Measurements from ENCODE around the gene CFI. TPM values are rescaled to one million over a fixed set of nuclear protein-coding genes. Genes with fewer than 3 reads are reported as not detected.

The CFI gene
- total and polyA plus RNA-seq, 2 experiments from 2014 or later, result 0.18 to 0.22 TPM

DNA sequence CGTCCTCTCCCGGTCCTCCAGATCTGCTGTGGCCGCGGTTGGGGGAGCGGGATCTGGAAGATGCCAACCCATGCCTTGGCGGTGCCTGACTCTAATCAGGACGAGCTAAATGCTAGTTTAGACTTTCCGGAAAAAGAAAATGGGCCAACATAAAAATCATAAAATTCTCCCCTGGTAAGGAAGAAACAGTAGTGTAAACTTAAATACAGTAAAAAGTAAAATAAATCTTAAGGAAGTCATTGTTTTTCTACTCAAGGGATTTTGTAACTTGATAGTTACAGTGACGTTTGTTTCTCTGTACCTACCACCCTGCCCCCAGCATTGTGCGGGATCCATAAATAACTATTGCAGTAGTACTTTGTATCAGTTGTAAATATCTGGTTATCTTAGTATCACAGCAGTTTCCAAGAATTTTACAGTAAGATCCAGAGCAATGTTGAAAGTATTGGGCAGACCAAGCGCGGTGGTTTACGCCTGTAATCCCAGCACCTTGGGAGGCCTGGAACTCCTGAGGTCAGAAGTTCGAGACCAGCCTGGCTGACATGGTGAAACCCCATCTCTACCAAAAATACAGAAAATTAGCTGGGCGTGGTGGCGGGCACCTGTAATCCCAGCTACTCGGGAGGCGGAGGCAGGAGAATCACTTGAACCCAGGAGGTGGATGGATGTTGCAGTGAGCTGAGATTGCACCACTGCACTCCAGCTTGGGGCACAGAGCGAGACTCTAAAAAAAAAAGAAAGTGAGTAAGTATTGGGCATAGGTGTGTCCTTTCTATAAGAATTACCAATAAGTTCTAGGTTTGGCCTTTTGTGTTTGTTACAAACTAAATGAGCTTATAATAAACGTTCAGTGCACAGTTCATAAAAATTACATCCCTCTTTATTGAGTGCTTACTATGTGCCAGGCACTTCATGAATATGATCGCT is 70.9 kb downstream of the CFI start:
- H3F3A ChIP-seq (ENCODE audit: insufficient read depth), result 0 out of 2 replicates have a peak, but pooled peaks cover 6% of the 10 kb centered on the region
- H2AFZ ChIP-seq, result peak overlapping the region; percentile 99
- H3K27me3 ChIP-seq (replicated peaks; ENCODE audit: insufficient read depth), result no peaks in the 10 kb centered on the region
- H3K79me2 ChIP-seq (ENCODE audit: insufficient read depth), result peaks cover 28% of the 10 kb centered on the region
- WGBS, 2 experiments (ENCODE audit: low coverage in 1 of 2, low lambda C conversion rate in 2 of 2, missing lambda C conversion rate in 2 of 2), result 53% methylated on average over 21 of the region's 21 CpGs
- no peaks in the 10 kb centered on the region for H3K9me3 ChIP-seq (ENCODE audit: low read depth)
- in situ Hi-C loops (cut with MboI), result no loop called here
- H3K9me2 ChIP-seq (ENCODE audit: insufficient read depth), result no peaks in the 10 kb centered on the region
- no peaks in the 10 kb centered on the region for H4K20me1 ChIP-seq (ENCODE audit: insufficient read depth)
- H3K9ac ChIP-seq, result peak overlapping the region; percentile 83
- peaks cover 17% of the 10 kb centered on the region; the same call in 1 of the 2 replicates for H3K4me1 ChIP-seq (ENCODE audit: insufficient read depth)
- TF ChIP-seq EZH2phosphoT487 (IDR thresholded peaks at IDR 0.05; ENCODE audit: insufficient read depth, low read depth) (no peak), EZH2 (IDR thresholded peaks at IDR 0.05; ENCODE audit: insufficient read depth, poor library complexity, severe bottlenecking) (no peak)
- no peaks in the 10 kb centered on the region for H3K36me3 ChIP-seq (ENCODE audit: low read depth)
- DNase-seq, result no peak
- H3K4me2 ChIP-seq (ENCODE audit: unreplicated experiment), result peak overlapping the region; percentile 94
- peak overlapping the region; percentile 48; the same call in 1 of the 2 replicates for H3K27ac ChIP-seq
- peak overlapping the region; percentile 95 for H3K4me3 ChIP-seq

DNA sequence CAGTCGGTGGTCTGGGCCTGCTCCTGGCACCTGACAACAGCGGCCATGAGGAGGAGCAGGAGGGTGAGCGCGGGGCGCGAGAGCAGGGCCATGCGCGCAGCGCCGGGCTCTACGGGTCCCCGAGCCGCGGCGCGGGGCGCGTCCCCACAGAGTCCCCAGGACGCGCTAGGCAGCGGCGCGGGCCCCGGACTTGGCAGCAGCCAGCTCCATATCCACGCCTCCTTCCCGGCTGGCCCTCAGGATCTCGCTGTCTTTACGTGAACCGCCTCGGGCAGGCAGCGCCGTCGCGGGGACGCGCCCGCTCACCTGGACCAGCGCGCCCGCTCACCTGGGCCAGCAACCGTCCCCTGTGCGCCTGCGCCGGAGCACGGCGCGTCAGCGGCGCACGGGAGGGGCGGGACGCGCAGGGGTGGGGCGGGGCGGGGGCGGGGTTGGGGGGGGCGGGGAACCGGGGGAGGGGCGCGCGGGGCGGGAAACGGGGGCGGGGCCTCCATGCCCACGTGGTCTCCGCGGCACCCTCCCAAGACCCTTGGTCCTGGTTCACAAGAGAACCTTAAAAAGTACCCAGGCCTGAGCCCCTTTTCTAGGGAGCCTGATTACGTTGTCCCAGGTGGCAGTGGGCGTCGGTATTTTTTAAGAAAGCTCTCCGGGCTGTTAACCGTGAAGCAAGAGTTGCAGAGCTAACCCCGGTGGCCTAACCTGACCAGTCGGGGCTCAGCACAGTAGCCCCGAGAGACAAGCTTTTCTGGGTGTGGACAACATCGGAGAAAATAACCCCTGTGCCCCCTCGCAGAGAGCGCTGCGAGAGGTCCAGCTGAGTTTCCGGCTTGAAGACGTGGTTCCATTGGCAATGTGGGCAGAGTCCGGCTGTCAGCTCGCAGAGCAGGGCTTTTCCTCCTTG is 71.8 kb downstream of the CFI start, which contains the start of gene PLA2G12A:
PLA2G12A (minus strand) TSS at position 353 of the 901 bp plus-strand sequence; CDS start at position 92, 261 bp downstream.
- Histone ChIP-seq H3K36me3 (ENCODE audit: low read depth) (no peaks in the 10 kb centered on the region), H3K4me3 (peak within 1 kb of the TSS; percentile 95), H3K27ac (peak within 1 kb of the TSS; percentile 48), H3K4me2 (ENCODE audit: unreplicated experiment) (peak within 1 kb of the TSS; percentile 94), H3K9me3 (ENCODE audit: low read depth) (no peaks in the 10 kb centered on the region), H4K20me1 (ENCODE audit: insufficient read depth) (no peaks in the 10 kb centered on the region), H3F3A (ENCODE audit: insufficient read depth) (0 out of 2 replicates have a peak, but pooled peaks cover 6% of the 10 kb centered on the region), H3K9ac (peak within 1 kb of the TSS; percentile 83), H2AFZ (peak within 1 kb of the TSS; percentile 99), H3K9me2 (ENCODE audit: insufficient read depth) (no peaks in the 10 kb centered on the region), H3K79me2 (ENCODE audit: insufficient read depth) (peaks cover 34% of the 10 kb centered on the region), H3K4me1 (ENCODE audit: insufficient read depth) (peaks cover 17% of the 10 kb centered on the region; the same call in 1 of the 2 replicates), H3K27me3 (replicated peaks; ENCODE audit: insufficient read depth) (no peaks in the 10 kb centered on the region)
- DNase-seq, result peak; percentile 82
- TF ChIP-seq EZH2phosphoT487 (IDR thresholded peaks at IDR 0.05; ENCODE audit: insufficient read depth, low read depth), result no peak
- TF ChIP-seq EZH2 (IDR thresholded peaks at IDR 0.05; ENCODE audit: insufficient read depth, poor library complexity, severe bottlenecking), result no peak
- in situ Hi-C loops (cut with MboI), result no loop called here
- WGBS, 2 experiments (ENCODE audit: low coverage in 1 of 2, low lambda C conversion rate in 2 of 2, missing lambda C conversion rate in 2 of 2), result 1 to 2% methylated on average over 50 to 60 of the region's 83 CpGs

DNA sequence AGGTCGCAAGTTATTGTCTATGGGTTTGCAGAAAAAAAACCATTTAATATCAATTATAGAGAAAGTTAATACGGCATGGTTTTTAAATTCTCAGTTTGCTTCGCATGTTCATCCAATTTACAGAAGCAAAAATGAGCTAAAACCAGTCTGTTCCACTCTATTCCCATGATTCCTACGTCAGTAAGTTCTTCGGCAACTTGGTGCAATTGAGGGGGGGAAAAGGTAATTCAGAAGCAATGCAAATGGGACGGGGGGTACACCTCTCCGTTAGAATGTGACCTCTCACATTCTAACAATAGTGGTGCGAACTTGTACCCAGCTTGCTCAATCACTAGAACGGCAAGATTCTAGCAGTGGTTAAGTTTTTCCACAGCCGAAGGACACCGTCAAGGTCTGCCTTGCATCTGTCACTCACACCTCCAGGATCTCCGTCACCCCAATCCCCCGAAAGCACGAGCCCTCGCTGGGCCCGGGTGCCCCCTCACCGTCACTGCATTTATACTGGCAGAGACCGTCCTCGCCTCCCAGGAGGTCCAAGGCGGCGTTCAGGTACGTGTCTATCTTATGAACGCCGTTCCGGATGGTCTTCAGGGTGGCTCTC is 72.6 kb downstream of the CFI start:
- Histone ChIP-seq H3K4me2 (ENCODE audit: unreplicated experiment) (peak overlapping the region; percentile 89), H3K9ac (peak overlapping the region; percentile 83), H3K27me3 (replicated peaks; ENCODE audit: insufficient read depth) (no peaks in the 10 kb centered on the region), H3K4me3 (peak overlapping the region; percentile 95), H2AFZ (peak overlapping the region; percentile 91), H3F3A (ENCODE audit: insufficient read depth) (0 out of 2 replicates have a peak, but pooled peaks cover 6% of the 10 kb centered on the region), H3K9me3 (ENCODE audit: low read depth) (no peaks in the 10 kb centered on the region), H3K27ac (no peak overlapping the region), H3K9me2 (ENCODE audit: insufficient read depth) (no peaks in the 10 kb centered on the region), H3K4me1 (ENCODE audit: insufficient read depth) (peaks cover 17% of the 10 kb centered on the region; the same call in 1 of the 2 replicates), H4K20me1 (ENCODE audit: insufficient read depth) (no peaks in the 10 kb centered on the region), H3K79me2 (ENCODE audit: insufficient read depth) (peaks cover 39% of the 10 kb centered on the region), H3K36me3 (ENCODE audit: low read depth) (no peaks in the 10 kb centered on the region)
- WGBS, 2 experiments (ENCODE audit: low coverage in 1 of 2, low lambda C conversion rate in 2 of 2, missing lambda C conversion rate in 2 of 2), result 5 to 6% methylated on average over 25 of the region's 25 CpGs
- no peak for TF ChIP-seq EZH2 (IDR thresholded peaks at IDR 0.05; ENCODE audit: insufficient read depth, poor library complexity, severe bottlenecking)
- TF ChIP-seq EZH2phosphoT487 (IDR thresholded peaks at IDR 0.05; ENCODE audit: insufficient read depth, low read depth), result no peak
- in situ Hi-C loops (cut with MboI), result no loop called here
- DNase-seq, result peak; percentile 36
